ENCODE results near the gene CCDC33. TPM values are rescaled to one million over a fixed set of nuclear protein-coding genes. Genes with fewer than 3 reads are reported as not detected.
A peak's percentile ranks its signal among the peaks of the same experiment; 100 is the strongest.

CCDC33 gene
- total and polyA plus RNA-seq, 2 donors from 2014 or later = 0.63 TPM; not detected in 1

DNA sequence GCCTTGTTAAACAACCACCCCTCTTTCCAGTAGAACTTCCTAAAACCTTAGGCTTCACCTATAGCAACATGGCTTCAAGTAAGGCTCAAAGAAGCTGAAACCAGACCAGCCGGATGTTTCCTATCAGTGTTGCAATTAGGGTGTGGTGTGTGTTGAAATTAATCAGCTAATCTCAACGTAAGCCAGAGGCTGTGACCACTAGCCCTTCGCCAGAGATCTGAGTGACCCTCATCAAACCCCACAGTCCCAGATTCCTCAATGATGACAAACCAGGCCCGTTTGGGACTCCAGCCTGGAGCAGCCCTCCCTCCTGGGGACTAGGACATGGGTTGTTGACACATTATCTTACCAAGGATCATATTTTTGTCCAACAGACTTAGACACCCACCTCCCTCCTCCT is 104.0 kb downstream of the CCDC33 start:
- Histone ChIP-seq H3K27me3 (ENCODE audit: control insufficient read depth, insufficient read depth, low read length) (no peaks in the 10 kb centered on the region), H3K4me1 (ENCODE audit: control insufficient read depth in 2 of 3, insufficient read depth in 2 of 3, low read depth in 1 of 3, low read length in 3 of 3) (no peaks in the 10 kb centered on the region), H3K36me3 (ENCODE audit: control insufficient read depth in 2 of 3, insufficient read depth in 3 of 3, low read length in 3 of 3) (no peaks in the 10 kb centered on the region), H3K9me3 (ENCODE audit: control insufficient read depth in 2 of 3, insufficient read depth in 1 of 3, low read length in 3 of 3) (no peaks in the 10 kb centered on the region), H3K27ac (ENCODE audit: low read depth in 2 of 2, low read length in 2 of 2) (no peak overlapping the region), H3K9ac (ENCODE audit: low read length in 3 of 3) (no peak overlapping the region), H3K4me3 (ENCODE audit: low read length in 3 of 3) (no peak overlapping the region)
- TF ChIP-seq, protein P1, sequence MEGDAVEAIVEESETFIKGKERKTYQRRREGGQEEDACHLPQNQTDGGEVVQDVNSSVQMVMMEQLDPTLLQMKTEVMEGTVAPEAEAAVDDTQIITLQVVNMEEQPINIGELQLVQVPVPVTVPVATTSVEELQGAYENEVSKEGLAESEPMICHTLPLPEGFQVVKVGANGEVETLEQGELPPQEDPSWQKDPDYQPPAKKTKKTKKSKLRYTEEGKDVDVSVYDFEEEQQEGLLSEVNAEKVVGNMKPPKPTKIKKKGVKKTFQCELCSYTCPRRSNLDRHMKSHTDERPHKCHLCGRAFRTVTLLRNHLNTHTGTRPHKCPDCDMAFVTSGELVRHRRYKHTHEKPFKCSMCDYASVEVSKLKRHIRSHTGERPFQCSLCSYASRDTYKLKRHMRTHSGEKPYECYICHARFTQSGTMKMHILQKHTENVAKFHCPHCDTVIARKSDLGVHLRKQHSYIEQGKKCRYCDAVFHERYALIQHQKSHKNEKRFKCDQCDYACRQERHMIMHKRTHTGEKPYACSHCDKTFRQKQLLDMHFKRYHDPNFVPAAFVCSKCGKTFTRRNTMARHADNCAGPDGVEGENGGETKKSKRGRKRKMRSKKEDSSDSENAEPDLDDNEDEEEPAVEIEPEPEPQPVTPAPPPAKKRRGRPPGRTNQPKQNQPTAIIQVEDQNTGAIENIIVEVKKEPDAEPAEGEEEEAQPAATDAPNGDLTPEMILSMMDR (IDR thresholded peaks at IDR 0.05; ENCODE audit: borderline replicate concordance, extremely low read depth, insufficient read depth) = no peak
- DNase-seq (peak in 1 of 5 donors; percentile 30), FAIRE-seq (no peak)
- intact Hi-C loops (cut with DNase I) = no loop called here

DNA sequence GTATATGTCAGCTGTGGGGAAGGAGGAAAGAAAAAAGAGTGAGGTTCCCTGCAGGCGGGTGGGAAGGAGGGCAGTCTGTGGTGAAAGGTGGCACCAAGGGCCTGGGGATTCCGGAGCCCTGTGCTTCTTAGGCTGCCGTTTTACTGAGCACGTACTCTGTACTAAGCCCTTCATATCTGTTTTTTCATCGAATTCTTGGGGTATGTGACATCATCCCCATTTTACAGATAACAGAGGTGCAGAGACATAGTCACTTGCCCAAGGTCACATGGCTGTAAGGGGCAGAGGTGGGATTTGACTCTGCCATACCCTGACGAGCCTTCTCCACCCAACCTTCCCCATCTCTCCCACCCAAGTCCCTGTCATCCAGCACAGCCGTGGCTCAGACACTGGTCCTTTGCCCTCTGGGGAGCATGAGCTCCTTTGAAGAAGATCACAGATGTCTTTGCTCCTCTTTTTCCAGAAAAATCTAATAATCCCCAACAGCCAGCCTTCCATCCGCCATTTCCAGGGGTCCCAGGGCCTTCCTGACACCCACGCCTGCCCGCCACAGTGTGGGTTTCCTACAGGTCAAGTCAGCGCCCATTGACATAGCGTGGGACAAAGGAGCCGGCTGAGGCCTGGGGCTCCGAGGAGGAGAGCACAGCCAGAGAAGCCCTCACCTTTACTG is 107.1 kb downstream of the CCDC33 start:
- Histone ChIP-seq H3K27me3 (ENCODE audit: control insufficient read depth, insufficient read depth, low read length) (no peaks in the 10 kb centered on the region), H3K27ac (ENCODE audit: low read depth in 2 of 2, low read length in 2 of 2) (no peak overlapping the region), H3K36me3 (ENCODE audit: control insufficient read depth in 2 of 3, insufficient read depth in 3 of 3, low read length in 3 of 3) (no peaks in the 10 kb centered on the region), H3K4me1 (ENCODE audit: control insufficient read depth in 2 of 3, insufficient read depth in 2 of 3, low read depth in 1 of 3, low read length in 3 of 3) (no peaks in the 10 kb centered on the region), H3K9me3 (ENCODE audit: control insufficient read depth in 2 of 3, insufficient read depth in 1 of 3, low read length in 3 of 3) (no peaks in the 10 kb centered on the region), H3K9ac (ENCODE audit: low read length in 3 of 3) (no peak overlapping the region), H3K4me3 (ENCODE audit: low read length in 3 of 3) (no peak overlapping the region)
- TF ChIP-seq, protein P1 (IDR thresholded peaks at IDR 0.05; ENCODE audit: borderline replicate concordance, extremely low read depth, insufficient read depth) = no peak
- FAIRE-seq (no peak), DNase-seq (peak in 1 of 5 donors; percentile 29)
- intact Hi-C loops (cut with DNase I) = no loop called here

DNA sequence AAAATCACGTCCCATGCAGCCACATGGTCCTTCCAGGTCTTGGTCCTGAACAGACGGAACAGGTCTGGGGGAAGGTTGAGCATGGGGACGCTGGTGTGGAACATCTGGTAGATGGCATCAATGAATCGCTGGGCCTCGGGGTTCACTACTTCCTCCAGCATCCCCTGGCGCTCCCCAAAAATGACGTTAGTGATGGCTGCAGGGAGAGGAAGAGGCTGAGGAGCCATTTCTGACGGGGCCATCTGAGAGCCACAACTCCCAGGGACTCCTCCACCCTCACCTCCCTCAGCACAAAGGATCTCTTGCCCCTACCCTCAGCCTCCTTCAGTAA is 107.6 kb downstream of the CCDC33 start:
- no peaks in the 10 kb centered on the region for H3K4me1 ChIP-seq (ENCODE audit: control insufficient read depth in 2 of 3, insufficient read depth in 2 of 3, low read depth in 1 of 3, low read length in 3 of 3)
- H3K27me3 ChIP-seq (ENCODE audit: control insufficient read depth, insufficient read depth, low read length) = no peaks in the 10 kb centered on the region
- FAIRE-seq = no peak
- TF ChIP-seq, protein P1 (IDR thresholded peaks at IDR 0.05; ENCODE audit: borderline replicate concordance, extremely low read depth, insufficient read depth) = no peak
- intact Hi-C loops (cut with DNase I) = no loop called here
- no peaks in the 10 kb centered on the region for H3K36me3 ChIP-seq (ENCODE audit: control insufficient read depth in 2 of 3, insufficient read depth in 3 of 3, low read length in 3 of 3)
- no peak overlapping the region for H3K27ac ChIP-seq (ENCODE audit: low read depth in 2 of 2, low read length in 2 of 2)
- H3K9ac ChIP-seq (ENCODE audit: low read length in 3 of 3) = no peak overlapping the region
- H3K9me3 ChIP-seq (ENCODE audit: control insufficient read depth in 2 of 3, insufficient read depth in 1 of 3, low read length in 3 of 3) = no peaks in the 10 kb centered on the region
- no peak overlapping the region for H3K4me3 ChIP-seq (ENCODE audit: low read length in 3 of 3)
- DNase-seq = no peak

DNA sequence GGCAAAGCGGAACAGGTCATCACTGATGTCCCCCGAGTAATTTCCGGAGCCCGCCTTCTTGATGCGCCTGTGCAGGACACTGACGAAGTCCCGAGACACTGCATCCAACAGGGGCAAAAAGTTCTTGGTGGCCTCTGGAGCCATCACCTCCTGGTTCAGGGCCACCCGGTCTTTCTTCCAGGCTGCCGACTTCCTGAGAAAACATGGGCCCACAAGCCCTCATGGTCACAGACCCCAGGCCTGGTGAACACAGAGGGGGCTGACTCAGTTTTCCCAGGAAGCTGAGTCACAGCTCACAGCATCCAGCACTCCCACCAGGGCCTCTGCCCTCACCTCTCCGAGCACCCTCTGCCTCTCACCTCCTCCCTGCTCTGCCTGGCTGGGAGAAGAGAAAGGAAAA is 108.9 kb downstream of the CCDC33 start:
- no peaks in the 10 kb centered on the region for H3K9me3 ChIP-seq (ENCODE audit: control insufficient read depth in 2 of 3, insufficient read depth in 1 of 3, low read length in 3 of 3)
- no peaks in the 10 kb centered on the region for H3K4me1 ChIP-seq (ENCODE audit: control insufficient read depth in 2 of 3, insufficient read depth in 2 of 3, low read depth in 1 of 3, low read length in 3 of 3)
- TF ChIP-seq, protein P1 (IDR thresholded peaks at IDR 0.05; ENCODE audit: borderline replicate concordance, extremely low read depth, insufficient read depth) = no peak
- no peaks in the 10 kb centered on the region for H3K27me3 ChIP-seq (ENCODE audit: control insufficient read depth, insufficient read depth, low read length)
- intact Hi-C loops (cut with DNase I) = no loop called here
- H3K36me3 ChIP-seq (ENCODE audit: control insufficient read depth in 2 of 3, insufficient read depth in 3 of 3, low read length in 3 of 3) = no peaks in the 10 kb centered on the region
- DNase-seq = peak in 1 of 5 donors; percentile 24
- H3K9ac ChIP-seq (ENCODE audit: low read length in 3 of 3) = no peak overlapping the region
- no peak for FAIRE-seq
- H3K4me3 ChIP-seq (ENCODE audit: low read length in 3 of 3) = no peak overlapping the region
- no peak overlapping the region for H3K27ac ChIP-seq (ENCODE audit: low read depth in 2 of 2, low read length in 2 of 2)
